ENCODE measurements around the gene RUFY2.
A peak's percentile ranks its signal among the peaks of the same experiment; 100 is the strongest.

Gene RUFY2

GRCh38 chr10:68302503-68302823 lies 104.6 kb downstream of the RUFY2 start:
- Histone ChIP-seq H3K36me3 (ENCODE audit: control insufficient read depth in 1 of 2, insufficient read depth in 2 of 2, low read length in 2 of 2) (peaks cover 0 to 5% of the 10 kb centered on the region in 2 donors), H3K27ac (ENCODE audit: low read depth, low read length) (no peak overlapping the region), H3K4me3 (ENCODE audit: low read depth in 1 of 2, low read length in 2 of 2) (no peak overlapping the region), H3K27me3 (ENCODE audit: control insufficient read depth in 1 of 2, insufficient read depth in 2 of 2, low read length in 2 of 2) (no peaks in the 10 kb centered on the region), H3K9ac (ENCODE audit: low read depth in 1 of 2, low read length in 2 of 2) (no peak overlapping the region), H3K9me3 (ENCODE audit: control insufficient read depth in 1 of 2, low read length in 2 of 2) (no peaks in the 10 kb centered on the region), H3K4me1 (ENCODE audit: control insufficient read depth in 1 of 2, insufficient read depth in 2 of 2, low read length in 2 of 2) (peaks cover 12 to 20% of the 10 kb centered on the region in 2 donors)

- no peak overlapping the region for H3K27ac ChIP-seq (ENCODE audit: low read depth, low read length)
- H3K4me3 ChIP-seq (ENCODE audit: low read depth in 1 of 2, low read length in 2 of 2): peak overlapping the region; percentile 0 to 47
- H3K9ac ChIP-seq (ENCODE audit: low read depth in 1 of 2, low read length in 2 of 2): no peak overlapping the region
- no peaks in the 10 kb centered on the region for H3K27me3 ChIP-seq (ENCODE audit: control insufficient read depth in 1 of 2, insufficient read depth in 2 of 2, low read length in 2 of 2)
- peaks cover 0 to 10% of the 10 kb centered on the region in 2 donors for H3K36me3 ChIP-seq (ENCODE audit: control insufficient read depth in 1 of 2, insufficient read depth in 2 of 2, low read length in 2 of 2)
- H3K4me1 ChIP-seq (ENCODE audit: control insufficient read depth in 1 of 2, insufficient read depth in 2 of 2, low read length in 2 of 2): peaks cover 12 to 20% of the 10 kb centered on the region in 2 donors
- H3K9me3 ChIP-seq (ENCODE audit: control insufficient read depth in 1 of 2, low read length in 2 of 2): no peaks in the 10 kb centered on the region
These were observed 105.1 kb downstream of the RUFY2 start for GRCh38 chr10:68301790-68302502.

- H3K36me3 ChIP-seq (ENCODE audit: control insufficient read depth in 1 of 2, insufficient read depth in 2 of 2, low read length in 2 of 2): peaks cover 0 to 16% of the 10 kb centered on the region in 2 donors
- no peak overlapping the region for H3K9ac ChIP-seq (ENCODE audit: low read depth in 1 of 2, low read length in 2 of 2)
- peaks cover 12 to 20% of the 10 kb centered on the region in 2 donors for H3K4me1 ChIP-seq (ENCODE audit: control insufficient read depth in 1 of 2, insufficient read depth in 2 of 2, low read length in 2 of 2)
- H3K9me3 ChIP-seq (ENCODE audit: control insufficient read depth in 1 of 2, low read length in 2 of 2): no peaks in the 10 kb centered on the region
- H3K4me3 ChIP-seq (ENCODE audit: low read depth in 1 of 2, low read length in 2 of 2): peak overlapping the region in 1 of 2 donors; percentile 47
- no peaks in the 10 kb centered on the region for H3K27me3 ChIP-seq (ENCODE audit: control insufficient read depth in 1 of 2, insufficient read depth in 2 of 2, low read length in 2 of 2)
- no peak overlapping the region for H3K27ac ChIP-seq (ENCODE audit: low read depth, low read length)
These were observed 105.8 kb downstream of the RUFY2 start for GRCh38 chr10:68301301-68301700.

GRCh38 chr10:68296843-68297663 lies 110.0 kb downstream of the RUFY2 start:
- H3K27me3 ChIP-seq (ENCODE audit: control insufficient read depth in 1 of 2, insufficient read depth in 2 of 2, low read length in 2 of 2): no peaks in the 10 kb centered on the region
- H3K4me3 ChIP-seq (ENCODE audit: low read depth in 1 of 2, low read length in 2 of 2): no peak overlapping the region
- H3K4me1 ChIP-seq (ENCODE audit: control insufficient read depth in 1 of 2, insufficient read depth in 2 of 2, low read length in 2 of 2): peaks cover 11 to 20% of the 10 kb centered on the region in 2 donors
- H3K36me3 ChIP-seq (ENCODE audit: control insufficient read depth in 1 of 2, insufficient read depth in 2 of 2, low read length in 2 of 2): peaks cover 8 to 44% of the 10 kb centered on the region in 2 donors
- H3K27ac ChIP-seq (ENCODE audit: low read depth, low read length): no peak overlapping the region
- H3K9ac ChIP-seq (ENCODE audit: low read depth in 1 of 2, low read length in 2 of 2): no peak overlapping the region
- no peaks in the 10 kb centered on the region for H3K9me3 ChIP-seq (ENCODE audit: control insufficient read depth in 1 of 2, low read length in 2 of 2)

Measured in duodenal mucosa (tissue), 2 donors.